Activated naive CD4-positive, alpha-beta T cell treated with anti-CD3 and anti-CD28 coated beads, Interleukin-2, amount 50 U/mL, for 72 hours (primary cell): ENCODE results near the gene ZBTB7B. TPM values are rescaled to one million over a fixed set of nuclear protein-coding genes. Genes with fewer than 3 reads are reported as not detected.

ENCODE experiments used
- ATAC-seq, 2 donors: fragments of 150-1000 bp; cut with Tn5 transposase; 2 replicates each; pipeline ENCODE4 v1.10.0; 2021; ENCODE audit warnings: mild to moderate bottlenecking in 2 of 2, moderate library complexity in 2 of 2
- DNase-seq, 2 donors: peaks; one replicate each; pipeline ENCODE4 v3.0.0; 2021 to 2022; ENCODE audit warnings: low spot score in 2 of 2
- H3K27ac Mint-ChIP-seq, 2 donors: one replicate each; pipeline ENCODE4 v1.8.0; 2022; ENCODE audit warnings: mild to moderate bottlenecking in 2 of 2, mixed read lengths in 2 of 2
- H3K36me3 Mint-ChIP-seq, 2 donors: one replicate each; pipeline ENCODE4 v1.8.0; 2022; ENCODE audit warnings: mixed read lengths in 2 of 2
- H3K9me3 Mint-ChIP-seq, 2 donors: one replicate each; pipeline ENCODE4 v1.8.0; 2022; ENCODE audit warnings: mixed read lengths in 2 of 2
- total RNA-seq, 2 donors: library from RNA; stranded (reverse); gene quantifications; one replicate each; pipeline ENCODE4 v1.2.3, GENCODE V29; 2022

The ZBTB7B gene
- 100 to 1,000 TPM in 1 of 2 donors, 10 to 100 TPM in 1; 97.4 to 184 TPM for total RNA-seq

- peak within 1 kb of the TSS; percentile 92 to 96 for H3K27ac Mint-ChIP-seq
- no peak for DNase-seq
- no peaks in the 10 kb centered on the region for H3K9me3 Mint-ChIP-seq
- peaks cover 10 to 16% of the 10 kb centered on the region in 2 donors for H3K36me3 Mint-ChIP-seq
- ATAC-seq = no peak
Observed at GRCh38 chr1:155002464-155003226, at the start of gene ZBTB7B. Gene ZBTB7B (plus strand): TSS chr1:155002802. CDS start chr1:155014661, 11,859 bp downstream.

- ATAC-seq = no peak
- Mint-ChIP-seq H3K27ac (peak overlapping the region; percentile 97 to 100), H3K36me3 (peaks cover 0 to 17% of the 10 kb centered on the region in 2 donors), H3K9me3 (no peaks in the 10 kb centered on the region)
- DNase-seq = no peak
Observed at GRCh38 chr1:154953611-154954038, 49.0 kb upstream of the ZBTB7B start.

DNA sequence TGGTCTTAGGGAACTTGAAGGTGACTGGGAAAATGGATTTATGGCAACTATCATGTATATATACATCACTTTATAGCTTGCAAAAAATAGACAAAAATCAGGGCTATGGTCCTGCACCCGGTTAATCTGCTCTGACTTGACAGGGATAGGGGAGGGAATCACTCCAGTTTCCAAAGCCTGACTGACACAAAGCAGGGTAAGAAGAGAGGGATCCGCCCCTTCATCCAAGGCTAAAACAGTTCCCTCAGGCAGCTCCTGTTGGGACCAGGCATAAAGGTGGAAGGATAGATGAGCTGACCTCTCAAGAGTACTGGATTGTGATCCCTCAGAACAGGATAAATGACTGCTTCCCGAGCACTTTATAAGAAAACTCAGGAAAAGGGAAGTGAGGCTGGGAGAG is 48.1 kb upstream of the ZBTB7B start:
- peak overlapping the region; percentile 97 to 100 for H3K27ac Mint-ChIP-seq
- H3K36me3 Mint-ChIP-seq = peaks cover 2 to 18% of the 10 kb centered on the region in 2 donors
- ATAC-seq (no peak), DNase-seq (no peak)
- H3K9me3 Mint-ChIP-seq = no peaks in the 10 kb centered on the region

DNA sequence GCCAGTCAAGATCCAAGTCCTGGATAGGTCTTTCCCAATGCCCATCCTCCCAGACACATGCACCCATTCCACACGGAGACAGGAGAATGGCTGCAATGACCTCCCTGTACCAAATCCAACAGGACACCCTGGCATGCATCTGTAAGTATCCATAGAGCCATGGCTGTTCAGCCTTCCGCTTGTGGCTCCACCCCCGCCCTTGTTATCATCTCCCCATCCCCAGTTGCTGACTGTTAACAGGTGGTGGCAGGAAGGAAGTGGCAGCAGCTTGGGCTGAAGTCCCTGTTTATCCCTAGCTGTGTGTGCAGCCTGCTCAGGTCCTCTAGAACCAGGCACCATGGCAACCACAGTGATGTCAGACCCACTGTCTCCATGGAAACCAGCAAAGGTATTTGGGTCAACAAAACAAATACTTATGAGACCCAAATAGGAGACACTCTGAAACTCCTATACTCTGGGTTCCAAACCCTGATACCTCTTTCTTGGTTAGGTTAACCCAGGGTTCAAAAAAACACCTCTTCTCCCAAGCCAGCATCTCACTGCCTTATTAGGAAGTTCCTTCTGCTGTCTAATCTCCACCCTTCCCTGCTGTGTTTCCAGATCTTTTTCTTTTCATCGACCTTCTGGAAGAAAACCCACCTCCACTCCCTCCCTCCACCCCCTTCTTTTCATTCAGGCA is 47.4 kb upstream of the ZBTB7B start:
- Mint-ChIP-seq H3K36me3 (peaks cover 5 to 18% of the 10 kb centered on the region in 2 donors), H3K27ac (peak overlapping the region; percentile 97 to 100), H3K9me3 (no peaks in the 10 kb centered on the region)
- ATAC-seq (peak; percentile 88 to 93), DNase-seq (peak; percentile 82 to 88)

- no peaks in the 10 kb centered on the region for H3K9me3 Mint-ChIP-seq
- H3K27ac Mint-ChIP-seq = peak within 1 kb of the TSS; percentile 97 to 100
- peak; percentile 47 to 57 for ATAC-seq
- DNase-seq = peak; percentile 80 to 85
- H3K36me3 Mint-ChIP-seq = peaks cover 11 to 23% of the 10 kb centered on the region in 2 donors
Observed at GRCh38 chr1:154955718-154956543, 46.7 kb upstream of the ZBTB7B start, which contains the start of gene PBXIP1. Gene PBXIP1 (minus strand): TSS chr1:154956099. CDS start chr1:154953721, 2,378 bp downstream.

- ATAC-seq (no peak), DNase-seq (no peak)
- Mint-ChIP-seq H3K27ac (peak overlapping the region; percentile 97 to 100), H3K36me3 (peaks cover 14 to 27% of the 10 kb centered on the region in 2 donors), H3K9me3 (no peaks in the 10 kb centered on the region)
Observed at GRCh38 chr1:154956544-154956941, 46.1 kb upstream of the ZBTB7B start.

- no peaks in the 10 kb centered on the region for H3K9me3 Mint-ChIP-seq
- peak overlapping the region; percentile 97 to 100 for H3K27ac Mint-ChIP-seq
- peaks cover 16 to 26% of the 10 kb centered on the region in 2 donors for H3K36me3 Mint-ChIP-seq
- DNase-seq = no peak
- no peak for ATAC-seq
Observed at GRCh38 chr1:154957091-154957657, 45.4 kb upstream of the ZBTB7B start.

DNA sequence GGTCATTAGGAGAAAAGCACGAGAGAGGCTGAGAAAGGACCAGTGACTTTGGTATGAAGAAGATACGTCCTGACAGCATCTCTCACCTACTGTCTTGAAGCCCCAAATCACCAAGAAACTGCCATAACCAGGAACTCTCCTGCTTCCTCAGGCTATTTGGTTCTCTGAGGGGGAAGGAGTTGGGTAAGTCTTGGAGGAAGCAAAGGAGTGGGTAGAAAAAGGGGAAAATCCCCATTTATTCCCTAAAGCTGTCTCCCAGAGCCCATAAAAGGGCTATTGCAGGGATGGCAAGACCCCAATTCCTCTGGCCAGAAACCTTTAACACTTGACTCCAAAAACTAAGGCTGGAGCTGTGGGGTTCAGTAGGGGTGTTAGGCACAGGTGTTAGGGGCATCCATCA is 44.6 kb upstream of the ZBTB7B start:
- no peak for ATAC-seq
- Mint-ChIP-seq H3K27ac (peak overlapping the region in 1 of 2 donors; percentile 91), H3K9me3 (no peaks in the 10 kb centered on the region), H3K36me3 (peaks cover 18 to 24% of the 10 kb centered on the region in 2 donors)
- no peak for DNase-seq

- no peak for ATAC-seq
- Mint-ChIP-seq H3K27ac (peak overlapping the region; percentile 82 to 91), H3K9me3 (no peaks in the 10 kb centered on the region), H3K36me3 (peaks cover 15 to 24% of the 10 kb centered on the region in 2 donors)
- no peak for DNase-seq
Observed at GRCh38 chr1:154958681-154959425, 43.7 kb upstream of the ZBTB7B start.

- peak overlapping the region; percentile 82 to 91 for H3K27ac Mint-ChIP-seq
- H3K9me3 Mint-ChIP-seq = no peaks in the 10 kb centered on the region
- peaks cover 15 to 24% of the 10 kb centered on the region in 2 donors for H3K36me3 Mint-ChIP-seq
- DNase-seq (no peak), ATAC-seq (no peak)
Observed at GRCh38 chr1:154959426-154959780, 43.2 kb upstream of the ZBTB7B start.

GRCh38 chr1:154960446-154961136 is 42.0 kb upstream of the ZBTB7B start:
- no peak for ATAC-seq
- peak overlapping the region; percentile 91 to 95 for H3K27ac Mint-ChIP-seq
- H3K36me3 Mint-ChIP-seq = peaks cover 15 to 24% of the 10 kb centered on the region in 2 donors
- no peak for DNase-seq
- no peaks in the 10 kb centered on the region for H3K9me3 Mint-ChIP-seq

- H3K27ac Mint-ChIP-seq = peak within 1 kb of the TSS; percentile 91 to 95
- H3K9me3 Mint-ChIP-seq = no peaks in the 10 kb centered on the region
- ATAC-seq = peak; percentile 87 to 92
- H3K36me3 Mint-ChIP-seq = peaks cover 15 to 24% of the 10 kb centered on the region in 2 donors
- peak; percentile 86 to 88 for DNase-seq
Observed at GRCh38 chr1:154961207-154962155, 41.1 kb upstream of the ZBTB7B start, which contains the start of gene PYGO2. Gene PYGO2 (minus strand): TSS chr1:154961782. CDS start chr1:154961576, 206 bp downstream.

- H3K36me3 Mint-ChIP-seq = peaks cover 15 to 24% of the 10 kb centered on the region in 2 donors
- H3K9me3 Mint-ChIP-seq = no peaks in the 10 kb centered on the region
- H3K27ac Mint-ChIP-seq = peak overlapping the region; percentile 91 to 92
- ATAC-seq = peak; percentile 12 to 23
- DNase-seq = no peak
Observed at GRCh38 chr1:154962156-154962749, 40.3 kb upstream of the ZBTB7B start.
